SKM-1 treated with dmso at 0.1 percent for 144 hours (cell line): ENCODE data around the gene TSGA10IP.

Source experiments
- DNase-seq: peaks from one replicate; lab custom pipeline; 2025; ENCODE audit not compliant: unreplicated experiment; lab: John Stamatoyannopoulos, UW

TSGA10IP gene

DNA sequence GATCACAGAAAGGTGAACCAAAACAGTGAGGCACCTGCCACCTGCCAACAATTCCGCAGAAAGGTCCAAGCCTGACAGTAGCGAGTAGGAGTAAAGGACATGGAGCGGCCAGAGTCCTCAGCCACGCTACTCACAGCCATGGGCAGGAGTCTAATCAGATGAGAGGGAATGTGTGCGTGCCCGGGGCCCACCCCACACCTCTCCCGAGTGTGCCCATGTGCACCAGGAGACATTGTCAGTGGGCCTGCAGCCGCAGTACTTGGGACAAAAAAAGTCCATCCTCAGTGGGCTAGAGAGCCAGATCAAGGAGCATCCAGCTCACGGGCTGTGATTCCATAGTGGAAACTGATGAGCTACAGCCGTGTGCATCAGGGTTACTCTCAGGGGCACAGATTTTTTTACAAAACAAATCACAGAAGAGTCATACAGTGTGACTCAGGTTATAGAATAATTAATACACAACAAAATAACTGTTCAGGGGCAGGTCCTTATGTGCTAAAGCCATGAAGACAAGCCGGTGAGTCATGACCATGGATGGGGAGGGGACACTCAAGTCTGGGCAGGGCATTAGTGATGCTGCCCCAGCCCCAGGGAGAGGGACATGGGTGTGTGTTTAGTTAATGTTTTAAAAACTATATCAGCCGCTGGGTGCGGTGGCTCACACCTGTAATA, 28.3 kb downstream of the TSGA10IP start:
- DNase-seq, result no peak

GRCh38 chr11:65975771-65976170, 30.5 kb downstream of the TSGA10IP start:
- DNase-seq, result no peak

GRCh38 chr11:65976216-65977176, 31.2 kb downstream of the TSGA10IP start:
- no peak for DNase-seq

- no peak for DNase-seq
Measured at GRCh38 chr11:65977621-65978390, 32.5 kb downstream of the TSGA10IP start.

DNA sequence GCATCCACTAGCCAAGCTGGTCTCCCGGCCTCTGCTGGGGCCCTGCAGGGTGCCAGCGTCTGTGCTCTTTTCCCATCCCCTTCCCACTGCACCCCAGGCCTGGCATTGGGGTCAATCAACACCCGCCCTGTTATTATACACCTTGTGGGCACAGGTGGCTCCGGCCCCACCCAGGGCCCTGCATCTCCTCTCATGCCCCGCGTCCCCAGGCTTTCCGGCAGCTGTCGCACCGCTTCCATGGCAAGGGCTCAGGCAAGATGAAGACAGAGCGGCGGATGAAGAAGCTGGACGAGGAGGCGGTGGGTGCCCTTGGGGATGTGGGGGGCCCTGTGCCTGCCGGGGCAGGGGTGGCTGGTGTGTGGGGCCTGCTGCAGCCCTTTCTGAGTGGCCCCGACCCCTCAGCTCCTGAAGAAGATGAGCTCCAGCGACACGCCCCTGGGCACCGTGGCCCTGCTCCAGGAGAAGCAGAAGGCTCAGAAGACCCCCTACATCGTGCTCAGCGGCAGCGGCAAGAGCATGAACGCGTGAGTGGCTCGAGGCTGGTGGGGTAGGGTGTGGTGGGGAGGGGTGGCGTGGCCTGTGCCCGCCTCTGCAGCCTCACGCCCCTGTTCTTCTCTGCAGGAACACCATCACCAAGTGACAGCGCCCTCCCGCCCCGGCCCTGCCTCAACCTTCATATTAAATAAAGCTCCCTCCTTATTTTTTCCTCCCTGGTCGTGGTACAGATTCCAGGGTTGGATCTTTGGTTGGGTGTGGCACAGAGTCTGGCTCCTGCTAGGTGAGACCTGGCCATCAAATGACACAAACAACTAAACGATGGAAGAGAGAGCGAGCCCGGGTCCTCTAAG, 33.3 kb downstream of the TSGA10IP start:
- no peak for DNase-seq

DNA sequence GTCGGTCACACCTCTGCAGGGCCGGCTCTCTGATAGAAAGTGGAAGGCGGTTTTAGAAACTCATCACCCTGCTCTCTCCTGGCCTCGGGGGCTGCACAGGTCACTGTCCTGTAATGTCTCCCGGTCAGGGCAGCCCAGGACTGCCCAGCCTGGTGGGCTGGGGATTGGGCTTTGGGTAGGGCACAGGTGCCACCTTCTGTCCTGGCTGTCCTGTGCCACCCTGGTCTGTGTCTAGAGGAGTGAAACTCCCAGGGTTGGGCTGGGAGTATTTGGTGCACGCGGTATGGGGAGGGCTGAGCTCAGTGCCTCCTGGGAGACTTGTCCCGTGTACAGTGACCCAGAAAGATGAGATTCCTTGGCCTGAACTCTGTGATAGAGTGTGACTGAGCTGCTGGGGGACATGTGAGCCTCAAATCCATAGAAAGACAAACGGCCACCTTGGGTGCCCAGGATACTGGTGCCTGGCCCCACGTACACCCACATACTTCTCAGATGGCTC, 34.0 kb downstream of the TSGA10IP start:
- DNase-seq, result no peak

DNA sequence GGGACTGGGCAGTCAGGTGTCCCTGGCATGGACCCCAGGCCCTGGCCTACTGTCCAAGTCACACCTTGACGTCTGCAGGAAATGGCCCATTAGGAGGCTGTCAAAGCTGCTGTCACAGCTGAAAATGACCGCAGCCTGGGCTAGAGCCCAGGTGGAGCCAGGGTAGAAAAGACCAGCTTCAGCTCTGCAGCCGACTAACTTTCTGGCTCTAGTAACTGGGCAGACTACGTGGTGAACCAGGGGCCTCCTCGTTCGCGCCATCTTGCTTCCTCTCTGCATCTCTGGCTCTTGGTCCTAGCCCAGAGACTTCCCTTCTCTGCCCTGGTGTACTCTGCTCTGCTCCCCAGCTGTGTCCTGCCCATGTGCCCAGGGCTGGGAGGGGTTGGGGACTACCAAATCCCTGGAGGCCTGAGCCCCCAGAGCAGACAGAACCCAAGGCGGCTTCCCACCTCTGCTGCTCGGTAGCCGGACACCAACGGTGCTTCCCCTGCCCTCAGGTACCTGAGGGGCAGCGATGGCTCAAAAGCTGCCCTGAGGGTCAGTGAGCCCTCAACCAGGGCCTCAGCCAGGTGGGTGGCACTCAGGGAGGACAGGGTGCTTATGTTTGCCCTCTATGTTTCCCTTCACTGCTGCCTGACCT, 35.9 kb downstream of the TSGA10IP start:
- DNase-seq, result no peak

- no peak for DNase-seq
Measured at GRCh38 chr11:65981972-65982823, 36.9 kb downstream of the TSGA10IP start.

GRCh38 chr11:65982824-65983588, 37.7 kb downstream of the TSGA10IP start:
- no peak for DNase-seq

DNA sequence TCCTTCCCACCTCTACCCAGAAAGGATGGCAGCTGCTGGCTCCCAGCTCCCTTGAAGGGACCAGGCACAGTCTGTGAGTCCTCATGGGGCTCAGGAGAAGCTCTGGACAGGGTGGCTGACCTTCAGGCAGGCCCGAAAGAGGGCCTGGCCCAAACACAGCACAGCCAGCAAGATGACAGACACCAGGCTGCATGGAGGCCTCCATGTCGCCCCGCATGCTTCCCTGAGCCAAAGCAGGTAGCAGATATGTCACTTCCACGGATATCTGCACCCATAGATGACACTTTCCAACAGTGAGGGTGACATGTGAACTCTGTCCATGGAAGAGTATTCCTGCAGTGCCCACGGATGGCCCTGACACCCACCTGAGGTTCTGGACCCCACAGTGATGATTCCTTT, 38.3 kb downstream of the TSGA10IP start:
- no peak for DNase-seq

DNA sequence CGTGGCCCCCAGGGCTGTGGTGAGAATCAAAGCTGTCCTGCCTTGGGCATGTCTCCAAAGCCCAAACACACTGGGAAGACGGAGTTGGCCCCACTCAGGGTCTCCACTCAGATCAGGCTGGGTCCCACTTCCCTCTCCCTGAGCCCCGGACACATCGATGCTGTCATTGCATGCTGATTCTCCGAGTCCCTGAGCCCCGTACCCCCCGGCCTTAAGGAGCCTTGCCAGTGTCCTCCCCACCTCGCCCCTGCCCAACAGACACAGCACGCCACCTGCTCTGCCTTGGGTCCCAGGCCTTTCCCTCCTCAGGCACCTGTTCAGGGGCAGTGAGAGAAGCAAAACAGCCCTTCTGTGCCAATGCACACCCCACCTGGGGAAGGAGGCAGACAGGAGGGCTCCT, 42.1 kb downstream of the TSGA10IP start:
- DNase-seq, result no peak

DNA sequence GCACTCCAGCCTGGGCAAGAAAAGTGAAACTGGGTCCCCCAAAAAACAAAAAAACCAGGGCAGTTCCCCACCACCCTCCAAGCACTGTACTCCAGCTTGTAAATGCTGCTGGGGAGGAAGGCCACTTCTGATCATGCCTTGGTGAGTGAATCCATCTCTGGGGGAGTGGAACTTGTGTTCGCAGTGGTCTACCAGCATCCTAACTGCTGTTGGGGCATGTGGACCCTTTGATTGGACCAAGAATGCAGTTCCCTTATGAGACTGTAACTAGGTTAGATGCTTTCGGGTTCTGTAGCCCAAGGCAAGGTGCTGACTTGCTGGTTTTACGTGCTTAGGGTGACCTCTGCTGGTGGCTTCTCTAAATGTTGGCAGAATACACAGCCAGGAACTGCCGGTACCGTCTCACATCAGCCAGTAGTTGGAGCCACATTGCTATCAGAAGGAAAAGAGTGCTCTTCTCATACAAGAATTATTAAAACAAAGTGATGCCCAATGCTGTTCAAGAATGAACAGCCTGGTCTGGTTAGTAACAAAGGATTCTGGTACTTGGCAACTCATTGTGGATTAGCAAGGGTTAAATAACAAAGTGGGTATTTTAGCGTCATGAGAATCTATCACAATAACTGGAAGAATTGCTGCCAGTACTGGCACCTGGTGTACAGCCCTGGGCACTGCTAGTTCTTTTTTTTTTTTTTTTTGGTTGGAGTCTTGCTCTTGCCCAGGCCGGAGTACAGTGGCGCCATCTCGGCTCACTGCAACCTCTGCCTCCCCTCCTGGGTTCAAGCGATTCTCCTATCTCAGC, 43.7 kb downstream of the TSGA10IP start:
- DNase-seq, result peak; percentile 96

- DNase-seq, result no peak
Measured at GRCh38 chr11:65992056-65992455, 46.8 kb downstream of the TSGA10IP start.

GRCh38 chr11:65997286-65997685, 52.0 kb downstream of the TSGA10IP start:
- DNase-seq, result no peak

DNA sequence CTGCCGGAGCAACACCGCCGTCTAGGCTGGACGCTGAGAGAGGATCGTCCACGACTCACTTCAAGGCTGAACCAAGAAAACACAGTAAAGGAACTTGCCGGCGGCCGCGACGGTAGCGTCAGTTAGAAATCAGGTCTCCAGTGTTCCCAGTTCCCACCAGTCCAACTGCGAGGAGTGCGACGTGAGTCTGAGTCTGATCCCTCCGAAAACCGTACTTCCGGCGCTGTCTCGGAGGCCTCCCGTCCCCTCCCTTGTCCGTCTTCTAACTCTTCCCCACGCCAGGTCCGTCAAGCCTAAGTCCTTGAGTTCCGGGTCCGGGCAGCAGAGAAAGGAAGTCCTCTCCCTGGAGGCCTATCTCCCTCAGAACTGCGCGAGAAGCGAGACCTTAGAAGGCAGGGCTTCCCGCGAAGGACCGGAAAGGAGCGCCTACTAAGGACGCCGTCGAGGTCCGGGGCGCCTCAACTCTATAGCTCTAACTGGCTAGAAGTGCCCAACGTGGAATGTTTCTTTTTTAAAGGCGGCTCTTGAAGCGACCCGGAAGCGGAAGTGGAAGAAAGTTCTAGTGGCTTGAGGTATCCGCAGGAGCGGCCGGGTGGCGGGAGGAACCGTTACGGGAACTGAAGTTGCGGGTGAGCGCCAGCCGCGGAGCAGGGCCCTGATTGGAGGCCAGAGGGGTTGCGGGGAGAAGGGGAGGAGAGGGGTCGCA, 56.8 kb downstream of the TSGA10IP start, which contains the start of the genes BANF1 and EIF1AD:
TSS of gene BANF1 (plus strand) at position 562 of the 706 bp plus-strand sequence. CDS start 748 bp downstream, outside the sequence.
TSS of gene EIF1AD (minus strand) at position 216 of the 706 bp plus-strand sequence. CDS start 1,768 bp downstream, outside the sequence.
- peak; percentile 99 for DNase-seq

DNA sequence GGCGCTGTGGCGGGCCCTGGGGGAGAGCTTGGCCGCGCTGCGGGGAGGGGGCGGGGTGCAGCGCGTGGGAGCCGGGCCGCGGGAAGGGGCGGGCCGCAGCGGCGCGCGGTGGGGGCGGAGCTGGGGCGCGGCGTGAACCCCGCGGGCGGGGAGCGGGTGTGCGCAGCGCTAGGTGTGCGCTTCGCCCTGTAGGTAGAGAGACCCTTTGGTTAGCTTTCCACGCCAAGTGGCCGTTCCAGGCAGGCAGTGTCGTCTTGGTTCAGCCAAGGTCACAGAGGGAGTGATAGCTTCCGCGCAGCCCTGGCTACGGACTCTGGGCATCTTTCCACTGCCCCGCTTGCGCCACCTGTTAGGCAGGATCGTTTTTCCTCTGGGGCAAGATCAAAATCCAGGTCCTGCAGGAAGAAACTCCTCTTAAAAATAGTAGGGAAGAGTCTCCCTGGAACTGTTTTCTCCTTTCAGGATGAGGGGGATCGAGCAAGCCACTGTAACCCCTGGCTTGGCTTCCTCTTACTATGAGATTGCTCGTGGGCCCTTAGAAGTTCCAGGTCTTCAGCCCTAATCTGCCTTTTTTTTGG, 57.5 kb downstream of the TSGA10IP start:
- peak; percentile 59 for DNase-seq
